HG02981 (cell line): ENCODE data around the gene HOXA11.

Experiments
- ATAC-seq: cut with Tn5 transposase; IDR thresholded peaks from one replicate; pipeline ENCODE4 v1.9.1; 2021; ENCODE audit warnings: mild to moderate bottlenecking, moderate library complexity; ENCODE audit not compliant: unreplicated experiment

Gene HOXA11

DNA sequence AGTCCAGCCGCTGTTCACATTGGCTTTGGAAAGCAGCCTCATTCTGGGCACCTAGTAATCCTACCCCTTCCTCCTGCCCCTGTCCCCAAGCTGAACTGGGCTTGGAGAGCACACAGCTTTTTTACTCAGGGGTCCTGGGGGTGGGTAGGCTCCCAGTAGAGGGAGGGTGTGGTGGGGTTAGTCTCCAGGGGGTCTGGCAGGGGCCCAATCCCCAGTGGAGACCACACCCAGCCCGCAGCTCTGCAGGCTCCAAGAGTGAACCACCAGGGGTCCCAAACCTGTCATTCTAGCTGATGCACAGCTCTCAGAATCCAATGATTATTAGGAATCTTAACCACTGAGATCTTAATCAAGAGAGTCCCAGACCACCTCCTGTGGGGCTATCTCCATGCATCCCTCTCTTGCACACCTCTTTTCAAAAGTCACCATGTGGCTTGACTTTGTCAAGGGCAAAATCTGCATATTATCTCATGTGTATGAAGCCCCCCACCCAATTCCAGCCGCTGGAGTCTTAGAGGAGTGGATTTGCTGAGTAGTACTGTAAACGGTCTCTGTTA lies 2.7 kb downstream of the HOXA11 start:
- ATAC-seq: no peak

GRCh38 chr7:27181795-27182275 lies 3.2 kb downstream of the HOXA11 start:
- no peak for ATAC-seq

- ATAC-seq: no peak
These were observed 4.3 kb downstream of the HOXA11 start for GRCh38 chr7:27180431-27181420.

- no peak for ATAC-seq
These were observed 5.3 kb downstream of the HOXA11 start for GRCh38 chr7:27179503-27180430.

DNA sequence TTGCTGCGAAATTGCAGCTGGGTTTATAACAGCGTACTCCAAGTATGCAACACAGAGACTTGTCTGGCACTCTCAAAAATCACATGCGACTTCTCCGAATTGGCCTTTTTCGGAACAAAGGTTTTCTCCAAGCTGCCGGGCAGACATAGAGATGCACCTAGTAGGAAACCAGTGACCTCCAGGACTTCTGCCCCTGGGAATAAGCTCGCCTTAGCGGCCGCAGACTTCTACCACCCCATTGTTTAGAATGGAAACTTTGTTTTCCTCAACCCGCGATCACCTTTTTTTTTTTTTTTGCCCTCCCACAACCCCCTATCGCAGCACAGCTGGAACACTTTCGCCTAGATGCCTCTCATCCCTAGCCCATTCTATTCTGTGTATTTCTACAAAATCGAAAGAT lies 6.0 kb downstream of the HOXA11 start:
- ATAC-seq: no peak

DNA sequence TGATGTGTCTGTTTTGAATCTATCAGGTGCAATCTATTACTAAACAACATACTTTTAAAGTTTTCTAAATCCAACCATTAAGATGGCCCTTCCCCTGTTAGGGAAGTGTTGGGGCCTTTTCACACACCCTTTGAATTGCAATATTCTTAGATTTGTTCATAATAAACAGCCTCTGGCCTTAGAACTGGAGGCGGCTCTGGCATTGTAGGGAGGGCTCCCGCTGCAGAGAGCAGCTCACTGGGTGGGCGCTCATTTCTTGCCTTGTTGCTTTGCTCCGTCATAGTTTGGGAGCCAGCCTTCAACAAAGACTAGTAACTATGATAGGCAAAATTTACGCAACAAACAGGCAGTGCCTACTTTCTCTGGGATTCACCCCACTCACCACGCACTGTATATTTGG lies 6.7 kb downstream of the HOXA11 start:
- ATAC-seq: no peak

GRCh38 chr7:27177795-27178320 lies 7.2 kb downstream of the HOXA11 start:
- ATAC-seq: no peak

GRCh38 chr7:27176962-27177794 lies 7.9 kb downstream of the HOXA11 start:
- no peak for ATAC-seq

- ATAC-seq: no peak
These were observed 8.5 kb downstream of the HOXA11 start for GRCh38 chr7:27176524-27176845.

GRCh38 chr7:27175626-27176523 lies 9.2 kb downstream of the HOXA11 start:
- no peak for ATAC-seq

DNA sequence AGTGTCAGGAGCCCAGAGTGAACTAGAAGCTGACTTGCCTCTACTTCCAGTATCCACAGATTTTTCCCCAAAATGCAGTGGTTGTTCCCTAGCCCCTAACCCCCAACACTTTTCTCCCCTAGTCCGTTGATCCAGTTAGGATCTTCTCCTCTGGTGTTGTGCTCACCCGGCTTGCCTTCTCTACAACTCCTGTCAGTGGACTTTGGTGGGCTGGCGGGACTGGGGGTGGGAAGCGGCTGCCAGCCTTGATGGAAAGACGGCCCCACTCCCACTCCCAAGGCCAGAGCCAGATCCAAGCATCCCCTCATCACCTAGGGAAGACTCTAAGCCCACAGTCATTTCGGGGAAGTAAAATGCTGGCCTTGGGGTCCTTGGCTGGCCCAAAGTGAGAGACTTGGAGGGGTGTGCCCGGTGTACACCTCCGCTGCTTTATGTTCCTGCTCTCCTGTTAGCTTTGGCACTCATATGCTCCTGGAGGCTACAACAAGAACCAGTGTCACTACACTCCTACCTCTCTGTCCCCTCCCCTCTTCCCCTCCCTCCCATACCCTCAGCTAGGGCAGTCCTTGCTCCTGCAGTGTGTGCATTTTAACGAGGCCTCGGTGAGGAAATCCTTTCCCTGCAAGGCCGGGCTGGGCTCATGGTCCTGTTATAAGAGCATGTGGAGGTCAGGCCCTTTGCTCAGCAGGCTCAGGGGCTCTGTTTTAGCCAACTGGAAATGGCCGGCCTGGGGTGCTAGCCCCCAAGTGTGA lies 10.0 kb downstream of the HOXA11 start:
- no peak for ATAC-seq

DNA sequence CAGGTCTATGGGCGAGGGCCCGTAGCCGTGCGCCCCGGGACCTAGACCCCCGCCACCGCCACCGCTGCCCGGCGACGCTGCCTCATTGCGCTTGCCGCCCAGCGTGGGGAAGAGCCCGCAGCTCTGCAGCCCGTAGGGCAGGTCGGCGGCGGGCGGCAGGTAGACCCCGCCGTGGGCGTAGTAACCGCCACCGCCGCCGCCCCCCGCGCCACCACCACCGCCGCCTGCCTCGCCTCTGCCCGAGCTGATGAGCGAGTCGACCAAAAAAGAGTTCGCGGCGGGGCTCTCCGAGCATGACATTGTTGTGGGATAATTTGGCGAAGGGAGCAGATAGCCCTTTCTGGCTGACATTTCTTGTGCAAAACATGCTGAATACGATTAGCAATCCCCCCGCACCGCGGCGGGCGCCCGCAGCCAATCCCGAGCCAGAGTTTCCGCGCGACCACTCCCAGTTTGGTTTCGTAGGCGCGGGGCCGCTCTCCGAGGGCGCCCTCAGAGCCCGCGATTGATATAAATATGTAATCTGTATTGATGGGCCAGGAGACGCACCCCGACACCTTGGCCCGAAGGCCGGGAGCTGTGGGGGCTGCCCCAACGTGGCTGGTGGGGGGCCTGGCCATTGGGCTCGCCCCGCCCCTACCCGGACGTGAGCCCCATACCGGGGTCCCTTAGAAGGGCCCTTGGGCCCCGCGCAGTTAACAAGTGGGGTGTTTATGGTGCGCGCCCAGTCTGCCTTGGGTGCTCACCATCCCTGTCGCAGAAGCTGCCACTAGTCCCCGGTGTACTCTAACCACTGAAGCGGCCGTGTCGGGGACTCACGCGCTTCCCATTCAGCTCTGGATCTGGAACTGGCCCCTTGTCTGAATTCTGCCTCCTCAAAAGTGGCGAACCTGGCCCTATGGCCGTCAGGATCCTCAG lies 10.8 kb downstream of the HOXA11 start, which contains the start of gene HOXA10:
Gene HOXA10 (minus strand): TSS at position 365 of the 918 bp plus-strand sequence. CDS start 14 bp downstream, at position 351.
- no peak for ATAC-seq

DNA sequence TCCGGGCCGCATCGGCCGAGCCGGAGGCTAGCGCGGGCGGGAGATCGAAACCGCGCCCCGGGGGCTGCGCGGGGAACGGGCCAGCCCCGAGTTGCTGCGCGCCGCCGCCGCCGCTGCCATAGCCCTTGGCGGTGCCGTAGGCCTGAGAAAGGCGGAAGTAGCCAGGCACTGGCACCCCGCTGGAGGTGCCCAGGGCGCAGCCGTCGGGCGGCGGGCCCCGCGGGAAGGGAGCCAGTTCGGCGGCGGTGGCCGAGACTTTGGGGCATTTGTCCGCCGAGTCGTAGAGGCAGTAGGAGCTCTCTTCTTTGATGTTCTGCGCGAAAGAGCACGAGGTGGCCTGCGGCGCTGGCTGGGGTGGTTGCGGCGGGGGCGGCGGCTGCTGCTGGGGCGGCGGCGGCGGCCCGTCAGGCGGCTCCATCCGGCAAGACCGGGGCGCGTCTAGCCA lies 11.5 kb downstream of the HOXA11 start:
- no peak for ATAC-seq

DNA sequence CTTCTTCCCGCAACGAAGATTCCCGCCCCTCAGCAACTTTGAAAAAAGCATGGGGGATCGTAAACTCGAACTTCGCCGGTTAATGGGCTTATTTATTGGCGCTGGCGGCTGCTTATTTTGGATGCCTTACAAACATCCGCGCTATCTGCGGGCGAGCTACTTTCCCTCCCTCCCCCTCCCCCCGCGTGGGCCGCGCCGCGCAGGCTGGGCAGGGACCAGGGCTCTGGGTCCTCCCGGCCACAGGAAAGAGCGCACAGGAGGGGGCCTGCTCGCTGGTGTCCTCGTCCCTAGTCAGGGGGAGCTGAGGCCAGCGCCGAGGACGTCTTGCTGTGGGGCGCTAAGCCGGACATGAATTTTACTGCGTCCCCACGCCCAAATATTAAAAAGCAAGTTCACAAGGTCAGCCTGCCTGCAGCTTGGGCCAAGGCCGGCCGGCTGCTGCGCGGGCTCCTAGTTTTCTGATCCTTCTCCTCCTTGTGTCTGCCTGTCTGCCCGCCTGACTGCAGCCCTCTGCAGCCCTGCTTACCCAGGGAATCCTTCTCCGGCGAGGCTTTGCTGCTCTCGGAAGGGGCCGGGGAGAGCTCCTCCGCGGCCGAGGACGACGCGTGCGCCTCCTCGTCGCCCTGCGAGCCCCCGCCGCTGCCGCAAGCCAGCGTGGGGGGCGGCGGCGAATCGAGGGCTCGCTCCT lies 12.1 kb downstream of the HOXA11 start:
- no peak for ATAC-seq

GRCh38 chr7:27172315-27172774 lies 12.7 kb downstream of the HOXA11 start:
- ATAC-seq: no peak

- ATAC-seq: no peak
These were observed 13.3 kb downstream of the HOXA11 start for GRCh38 chr7:27171637-27172314.
